K562 (cell line): ENCODE data around the gene LMLN. TPM values are rescaled to one million over a fixed set of nuclear protein-coding genes. Genes with fewer than 3 reads are reported as not detected.
A peak's percentile ranks its signal among the peaks of the same experiment; 100 is the strongest.
"Not testable (repeated sequence)": the region's sequence is repeated elsewhere in the genome, so short reads cannot be mapped to it uniquely, and the experiment has no call there.

Experiments
- CXXC5 ChIP-seq: fragments of 250-450 bp; sonication (Bioruptor Pico); IDR thresholded peaks from 2 replicates; pipeline ENCODE4 v1.8.0; 2022; ENCODE audit warnings: inconsistent platforms, mild to moderate bottlenecking, moderate library complexity
- NR2C2 ChIP-seq, 2 experiments: fragments of 200-800 bp in 1 of 2; sonication (Bioruptor generic) in 1 of 2; sonication (generic) in 1 of 2; formaldehyde crosslinking in 1 of 2; IDR thresholded peaks; 2 replicates each; pipeline versions ENCODE4 v1.6.1 to v1.8.0; 2016 to 2022; ENCODE audit warnings: mild to moderate bottlenecking in 1 of 2, missing compliant biosample characterization in 1 of 2, missing genetic modification characterization in 1 of 2, missing genetic modification reagents in 1 of 2
- POLR2AphosphoS5 ChIP-seq: IDR thresholded peaks from 2 replicates; pipeline ENCODE4 v1.6.1; 2011; ENCODE audit warnings: mild to moderate bottlenecking, low read depth, low read length, moderate library complexity; ENCODE audit not compliant: control insufficient read depth, insufficient read depth
- RBFOX2 ChIP-seq: fragments of 200-400 bp; formaldehyde crosslinking; IDR thresholded peaks from 2 replicates; pipeline ENCODE4 v1.6.1; 2017; ENCODE audit warnings: low read depth, mild to moderate bottlenecking, low read length, moderate library complexity
- polyA plus RNA-seq, 8 experiments: library from polyadenylated mRNA; depleted of rRNA in 4 of 8; stranded (reverse) in 5 of 8; unstranded in 3 of 8; fragments of >200 nt; fragmentation: Nextera tagmentation in 2 of 8; fragmentation: Illumina TruSeq in 1 of 8; extraction: Ambion mirVana in 2 of 8; extraction: Trizol in 1 of 8; gene quantifications; 2 replicates each; pipeline versions ENCODE4 v1.2.1 to v1.2.3, GENCODE V29; 2011 to 2014; ENCODE audit warnings: inconsistent platforms in 1 of 8, missing spikeins in 1 of 8
- total RNA-seq, 7 experiments: library from RNA; depleted of rRNA in 6 of 7; stranded (reverse); fragments of >200 nt in 6 of 7; fragmentation: Illumina TruSeq in 2 of 7; extraction: Trizol in 2 of 7; gene quantifications; 2 replicates each; pipeline versions ENCODE4 v1.2.1 to v1.2.3, GENCODE V29; 2011 to 2021; ENCODE audit warnings: low replicate concordance in 1 of 7
- TF ChIP-seq, protein P1 (sequence below), 2 experiments: fragments of 450-650 bp; conservative IDR thresholded peaks; 2 replicates each; pipeline ENCODE4 v1.6.1; 2017; ENCODE audit warnings: mild to moderate bottlenecking in 2 of 2, moderate library complexity in 2 of 2
- TF ChIP-seq, protein P2 (sequence below): fragments of 450-650 bp; IDR thresholded peaks from 2 replicates; pipeline ENCODE4 v1.6.1; 2017; ENCODE audit warnings: mild to moderate bottlenecking, moderate library complexity
- TF ChIP-seq, protein P3 (sequence below): fragments of 450-650 bp; IDR thresholded peaks from 2 replicates; pipeline ENCODE4 v1.6.1; 2016; ENCODE audit warnings: mild to moderate bottlenecking, moderate library complexity
- TF ChIP-seq, protein P4 (sequence below): sonication (generic); formaldehyde crosslinking; IDR thresholded peaks from 2 replicates; pipeline ENCODE4 v1.8.0; 2022; ENCODE audit warnings: mild to moderate bottlenecking, missing genetic modification reagents

LMLN gene
- total and polyA plus RNA-seq, 9 of the 15 experiments (the other 6 are each of a cell fraction or from before 2014, with no cell fraction given) = 2.2 to 15.9 (median 6.9) TPM

DNA sequence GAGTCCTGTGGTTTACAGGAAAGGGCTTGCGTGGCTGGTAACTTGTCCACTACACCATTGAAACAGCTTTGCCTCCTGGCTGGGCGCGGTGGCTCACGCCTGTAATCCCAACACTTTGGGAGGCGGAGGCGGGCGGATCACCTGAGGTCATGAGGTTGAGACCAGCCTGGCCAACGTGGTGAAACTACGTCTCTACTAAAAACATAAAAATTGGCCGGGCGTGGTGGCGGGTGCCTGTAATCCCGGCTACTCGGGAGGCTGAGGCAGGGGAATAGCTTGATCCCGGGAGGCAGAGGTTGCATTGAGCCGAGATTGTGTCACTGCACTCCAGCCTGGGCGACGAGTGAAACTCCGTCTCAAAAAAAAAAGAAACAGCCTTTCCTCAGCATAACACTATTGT, 1.2 kb upstream of the LMLN start (continued):
- TF ChIP-seq NR2C2 (CRISPR knock-in tag; IDR thresholded peaks at IDR 0.05) = not testable (repeated sequence)
- TF ChIP-seq NR2C2 (tag; IDR thresholded peaks at IDR 0.05) (0 out of 2 replicates have a peak, but pooled peaks have one; percentile 15), CXXC5 (CRISPR knock-in tag) (peak; percentile 30; the same call in 1 of the 2 replicates), POLR2AphosphoS5 (0 out of 2 replicates have a peak, but pooled peaks have one; percentile 12), RBFOX2 (peak; percentile 59)
- TF ChIP-seq, protein P1, sequence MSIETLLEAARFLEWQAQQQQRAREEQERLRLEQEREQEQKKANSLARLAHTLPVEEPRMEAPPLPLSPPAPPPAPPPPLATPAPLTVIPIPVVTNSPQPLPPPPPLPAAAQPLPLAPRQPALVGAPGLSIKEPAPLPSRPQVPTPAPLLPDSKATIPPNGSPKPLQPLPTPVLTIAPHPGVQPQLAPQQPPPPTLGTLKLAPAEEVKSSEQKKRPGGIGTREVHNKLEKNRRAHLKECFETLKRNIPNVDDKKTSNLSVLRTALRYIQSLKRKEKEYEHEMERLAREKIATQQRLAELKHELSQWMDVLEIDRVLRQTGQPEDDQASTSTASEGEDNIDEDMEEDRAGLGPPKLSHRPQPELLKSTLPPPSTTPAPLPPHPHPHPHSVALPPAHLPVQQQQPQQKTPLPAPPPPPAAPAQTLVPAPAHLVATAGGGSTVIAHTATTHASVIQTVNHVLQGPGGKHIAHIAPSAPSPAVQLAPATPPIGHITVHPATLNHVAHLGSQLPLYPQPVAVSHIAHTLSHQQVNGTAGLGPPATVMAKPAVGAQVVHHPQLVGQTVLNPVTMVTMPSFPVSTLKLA (conservative IDR thresholded peaks at IDR 0.05) = 0 out of 4 replicates have a peak, but pooled peaks of 1 of the 2 experiments have one; percentile 14
- TF ChIP-seq, protein P2, sequence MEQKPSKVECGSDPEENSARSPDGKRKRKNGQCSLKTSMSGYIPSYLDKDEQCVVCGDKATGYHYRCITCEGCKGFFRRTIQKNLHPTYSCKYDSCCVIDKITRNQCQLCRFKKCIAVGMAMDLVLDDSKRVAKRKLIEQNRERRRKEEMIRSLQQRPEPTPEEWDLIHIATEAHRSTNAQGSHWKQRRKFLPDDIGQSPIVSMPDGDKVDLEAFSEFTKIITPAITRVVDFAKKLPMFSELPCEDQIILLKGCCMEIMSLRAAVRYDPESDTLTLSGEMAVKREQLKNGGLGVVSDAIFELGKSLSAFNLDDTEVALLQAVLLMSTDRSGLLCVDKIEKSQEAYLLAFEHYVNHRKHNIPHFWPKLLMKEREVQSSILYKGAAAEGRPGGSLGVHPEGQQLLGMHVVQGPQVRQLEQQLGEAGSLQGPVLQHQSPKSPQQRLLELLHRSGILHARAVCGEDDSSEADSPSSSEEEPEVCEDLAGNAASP = 0 out of 2 replicates have a peak, but pooled peaks have one; percentile 47
- TF ChIP-seq, protein P3, sequence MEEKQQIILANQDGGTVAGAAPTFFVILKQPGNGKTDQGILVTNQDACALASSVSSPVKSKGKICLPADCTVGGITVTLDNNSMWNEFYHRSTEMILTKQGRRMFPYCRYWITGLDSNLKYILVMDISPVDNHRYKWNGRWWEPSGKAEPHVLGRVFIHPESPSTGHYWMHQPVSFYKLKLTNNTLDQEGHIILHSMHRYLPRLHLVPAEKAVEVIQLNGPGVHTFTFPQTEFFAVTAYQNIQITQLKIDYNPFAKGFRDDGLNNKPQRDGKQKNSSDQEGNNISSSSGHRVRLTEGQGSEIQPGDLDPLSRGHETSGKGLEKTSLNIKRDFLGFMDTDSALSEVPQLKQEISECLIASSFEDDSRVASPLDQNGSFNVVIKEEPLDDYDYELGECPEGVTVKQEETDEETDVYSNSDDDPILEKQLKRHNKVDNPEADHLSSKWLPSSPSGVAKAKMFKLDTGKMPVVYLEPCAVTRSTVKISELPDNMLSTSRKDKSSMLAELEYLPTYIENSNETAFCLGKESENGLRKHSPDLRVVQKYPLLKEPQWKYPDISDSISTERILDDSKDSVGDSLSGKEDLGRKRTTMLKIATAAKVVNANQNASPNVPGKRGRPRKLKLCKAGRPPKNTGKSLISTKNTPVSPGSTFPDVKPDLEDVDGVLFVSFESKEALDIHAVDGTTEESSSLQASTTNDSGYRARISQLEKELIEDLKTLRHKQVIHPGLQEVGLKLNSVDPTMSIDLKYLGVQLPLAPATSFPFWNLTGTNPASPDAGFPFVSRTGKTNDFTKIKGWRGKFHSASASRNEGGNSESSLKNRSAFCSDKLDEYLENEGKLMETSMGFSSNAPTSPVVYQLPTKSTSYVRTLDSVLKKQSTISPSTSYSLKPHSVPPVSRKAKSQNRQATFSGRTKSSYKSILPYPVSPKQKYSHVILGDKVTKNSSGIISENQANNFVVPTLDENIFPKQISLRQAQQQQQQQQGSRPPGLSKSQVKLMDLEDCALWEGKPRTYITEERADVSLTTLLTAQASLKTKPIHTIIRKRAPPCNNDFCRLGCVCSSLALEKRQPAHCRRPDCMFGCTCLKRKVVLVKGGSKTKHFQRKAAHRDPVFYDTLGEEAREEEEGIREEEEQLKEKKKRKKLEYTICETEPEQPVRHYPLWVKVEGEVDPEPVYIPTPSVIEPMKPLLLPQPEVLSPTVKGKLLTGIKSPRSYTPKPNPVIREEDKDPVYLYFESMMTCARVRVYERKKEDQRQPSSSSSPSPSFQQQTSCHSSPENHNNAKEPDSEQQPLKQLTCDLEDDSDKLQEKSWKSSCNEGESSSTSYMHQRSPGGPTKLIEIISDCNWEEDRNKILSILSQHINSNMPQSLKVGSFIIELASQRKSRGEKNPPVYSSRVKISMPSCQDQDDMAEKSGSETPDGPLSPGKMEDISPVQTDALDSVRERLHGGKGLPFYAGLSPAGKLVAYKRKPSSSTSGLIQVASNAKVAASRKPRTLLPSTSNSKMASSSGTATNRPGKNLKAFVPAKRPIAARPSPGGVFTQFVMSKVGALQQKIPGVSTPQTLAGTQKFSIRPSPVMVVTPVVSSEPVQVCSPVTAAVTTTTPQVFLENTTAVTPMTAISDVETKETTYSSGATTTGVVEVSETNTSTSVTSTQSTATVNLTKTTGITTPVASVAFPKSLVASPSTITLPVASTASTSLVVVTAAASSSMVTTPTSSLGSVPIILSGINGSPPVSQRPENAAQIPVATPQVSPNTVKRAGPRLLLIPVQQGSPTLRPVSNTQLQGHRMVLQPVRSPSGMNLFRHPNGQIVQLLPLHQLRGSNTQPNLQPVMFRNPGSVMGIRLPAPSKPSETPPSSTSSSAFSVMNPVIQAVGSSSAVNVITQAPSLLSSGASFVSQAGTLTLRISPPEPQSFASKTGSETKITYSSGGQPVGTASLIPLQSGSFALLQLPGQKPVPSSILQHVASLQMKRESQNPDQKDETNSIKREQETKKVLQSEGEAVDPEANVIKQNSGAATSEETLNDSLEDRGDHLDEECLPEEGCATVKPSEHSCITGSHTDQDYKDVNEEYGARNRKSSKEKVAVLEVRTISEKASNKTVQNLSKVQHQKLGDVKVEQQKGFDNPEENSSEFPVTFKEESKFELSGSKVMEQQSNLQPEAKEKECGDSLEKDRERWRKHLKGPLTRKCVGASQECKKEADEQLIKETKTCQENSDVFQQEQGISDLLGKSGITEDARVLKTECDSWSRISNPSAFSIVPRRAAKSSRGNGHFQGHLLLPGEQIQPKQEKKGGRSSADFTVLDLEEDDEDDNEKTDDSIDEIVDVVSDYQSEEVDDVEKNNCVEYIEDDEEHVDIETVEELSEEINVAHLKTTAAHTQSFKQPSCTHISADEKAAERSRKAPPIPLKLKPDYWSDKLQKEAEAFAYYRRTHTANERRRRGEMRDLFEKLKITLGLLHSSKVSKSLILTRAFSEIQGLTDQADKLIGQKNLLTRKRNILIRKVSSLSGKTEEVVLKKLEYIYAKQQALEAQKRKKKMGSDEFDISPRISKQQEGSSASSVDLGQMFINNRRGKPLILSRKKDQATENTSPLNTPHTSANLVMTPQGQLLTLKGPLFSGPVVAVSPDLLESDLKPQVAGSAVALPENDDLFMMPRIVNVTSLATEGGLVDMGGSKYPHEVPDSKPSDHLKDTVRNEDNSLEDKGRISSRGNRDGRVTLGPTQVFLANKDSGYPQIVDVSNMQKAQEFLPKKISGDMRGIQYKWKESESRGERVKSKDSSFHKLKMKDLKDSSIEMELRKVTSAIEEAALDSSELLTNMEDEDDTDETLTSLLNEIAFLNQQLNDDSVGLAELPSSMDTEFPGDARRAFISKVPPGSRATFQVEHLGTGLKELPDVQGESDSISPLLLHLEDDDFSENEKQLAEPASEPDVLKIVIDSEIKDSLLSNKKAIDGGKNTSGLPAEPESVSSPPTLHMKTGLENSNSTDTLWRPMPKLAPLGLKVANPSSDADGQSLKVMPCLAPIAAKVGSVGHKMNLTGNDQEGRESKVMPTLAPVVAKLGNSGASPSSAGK = peak; percentile 6; the same call in 1 of the 2 replicates
- TF ChIP-seq, protein P4, sequence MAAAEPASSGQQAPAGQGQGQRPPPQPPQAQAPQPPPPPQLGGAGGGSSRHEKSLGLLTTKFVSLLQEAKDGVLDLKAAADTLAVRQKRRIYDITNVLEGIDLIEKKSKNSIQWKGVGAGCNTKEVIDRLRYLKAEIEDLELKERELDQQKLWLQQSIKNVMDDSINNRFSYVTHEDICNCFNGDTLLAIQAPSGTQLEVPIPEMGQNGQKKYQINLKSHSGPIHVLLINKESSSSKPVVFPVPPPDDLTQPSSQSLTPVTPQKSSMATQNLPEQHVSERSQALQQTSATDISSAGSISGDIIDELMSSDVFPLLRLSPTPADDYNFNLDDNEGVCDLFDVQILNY (CRISPR knock-in tag) = 0 out of 2 replicates have a peak, but pooled peaks have one; percentile 18
